Right renal pelvis (tissue), 4 donors: ENCODE data around the gene B3GAT1. TPM values are rescaled to one million over a fixed set of nuclear protein-coding genes. Genes with fewer than 3 reads are reported as not detected.
"Not testable (repeated sequence)": the region's sequence is repeated elsewhere in the genome, so short reads cannot be mapped to it uniquely, and the experiment has no call there.

Source experiments
- DNase-seq, 4 donors: peaks; one replicate each; pipeline ENCODE4 v3.0.0-alpha.2; 2013; ENCODE audit warnings: low read depth in 4 of 4, low spot score in 3 of 4, missing footprints in 1 of 4
- polyA plus RNA-seq, 4 donors: library from polyadenylated mRNA; unstranded; fragments of 120-200 nt; gene quantifications; one replicate each; pipeline ENCODE4 v1.2.1, GENCODE V29; 2013; ENCODE audit not compliant: insufficient read length in 4 of 4

Gene B3GAT1
- polyA plus RNA-seq, 4 donors: 3.3 to 3.8 (median 3.5) TPM

GRCh38 chr11:134358856-134359490 lies 53.1 kb downstream of the B3GAT1 start:
- DNase-seq: no peak

GRCh38 chr11:134358165-134358855 lies 53.7 kb downstream of the B3GAT1 start:
- DNase-seq: no peak

DNA sequence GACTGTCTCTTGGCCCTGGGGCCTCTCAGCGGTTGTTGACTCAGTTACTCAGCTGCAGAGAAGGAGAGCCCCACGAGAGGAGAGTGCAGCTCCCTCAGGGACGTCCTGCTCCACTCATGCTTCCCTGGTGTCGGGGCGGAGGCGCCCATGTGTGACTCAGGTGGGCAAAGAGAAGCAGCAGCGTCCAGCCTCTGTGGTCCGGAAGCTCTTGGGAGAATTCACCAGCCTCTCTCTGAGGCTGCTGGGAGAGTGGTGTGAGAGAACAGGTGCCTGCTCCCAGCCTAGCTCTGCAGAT lies 54.5 kb downstream of the B3GAT1 start:
- no peak for DNase-seq

GRCh38 chr11:134356656-134357544 lies 55.1 kb downstream of the B3GAT1 start:
- DNase-seq: no peak

DNA sequence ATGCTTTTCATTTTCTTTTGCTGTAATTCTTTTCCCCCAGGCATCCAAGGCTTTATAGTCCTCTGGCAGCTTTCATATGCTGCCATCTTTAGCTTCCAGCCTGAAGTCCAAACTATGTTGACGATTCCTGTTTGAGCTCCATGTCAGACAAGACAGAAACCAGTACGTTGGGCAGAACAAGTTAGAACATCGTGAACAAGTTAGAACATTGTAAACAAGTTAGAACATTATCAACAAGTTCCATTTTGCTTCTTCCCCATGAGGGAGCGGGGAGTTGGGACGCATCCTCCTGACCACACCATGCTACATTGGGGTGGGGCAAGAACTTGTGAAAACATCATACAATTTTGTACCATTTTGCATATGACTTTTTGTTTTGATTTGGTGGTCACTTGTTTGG lies 56.4 kb downstream of the B3GAT1 start:
- no peak for DNase-seq

DNA sequence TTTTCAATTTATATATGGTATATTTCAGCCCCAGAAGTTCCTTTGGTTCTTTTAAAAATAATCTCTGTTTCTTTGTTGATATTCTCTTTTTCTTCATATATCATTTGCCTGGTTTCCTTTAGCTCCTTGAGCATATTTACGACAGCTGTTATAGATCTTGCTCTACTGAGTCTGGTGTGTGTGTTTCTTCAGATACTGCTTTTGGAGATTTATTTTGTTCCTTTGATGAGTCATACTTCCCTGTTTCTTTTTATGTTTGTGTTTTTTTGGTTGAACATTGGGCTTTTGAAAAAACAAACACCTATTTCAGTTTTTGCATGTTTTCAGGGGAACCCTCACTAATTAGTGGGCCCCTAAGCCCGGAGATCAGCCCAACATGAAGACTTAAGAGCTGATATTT lies 56.9 kb downstream of the B3GAT1 start:
- DNase-seq: no peak

DNA sequence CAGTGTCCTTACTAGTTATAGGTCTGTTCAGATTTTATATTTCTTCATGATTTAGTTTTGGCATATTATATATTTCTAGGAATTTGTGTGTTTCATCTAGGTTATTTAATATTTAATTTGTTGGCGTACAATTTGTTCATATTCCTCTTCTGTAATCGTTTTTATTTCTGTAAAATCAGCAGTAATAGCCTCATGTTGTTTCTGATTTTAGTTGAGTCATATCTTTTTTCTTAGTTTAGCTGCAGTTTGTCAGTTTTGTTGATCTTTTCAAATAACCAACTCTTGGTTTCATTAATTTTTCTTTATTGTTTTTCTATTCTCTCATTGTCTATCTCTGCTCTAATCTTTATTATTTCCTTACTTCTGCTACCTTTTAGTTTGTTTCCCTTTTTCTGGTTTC lies 59.9 kb downstream of the B3GAT1 start:
- DNase-seq: no peak

DNA sequence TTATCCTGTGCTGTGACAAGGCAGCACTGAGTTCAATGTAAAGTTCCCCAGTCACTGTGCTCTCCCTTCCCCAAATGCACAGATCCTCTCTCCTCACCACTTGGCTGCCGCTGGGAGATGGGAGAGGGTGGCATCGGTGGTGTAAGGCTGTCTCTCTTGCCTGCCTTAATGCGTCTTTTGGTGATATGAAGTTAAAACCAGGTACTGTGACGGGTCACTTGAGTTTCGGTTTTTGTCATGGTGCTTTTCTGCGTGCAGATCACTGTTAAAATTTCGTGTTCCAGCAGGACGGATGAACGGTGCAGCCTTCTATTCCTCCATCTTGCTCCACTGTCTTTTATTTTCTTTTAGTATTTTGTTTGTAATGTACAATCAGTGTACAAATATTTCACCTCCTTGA lies 61.7 kb downstream of the B3GAT1 start:
- no peak for DNase-seq

DNA sequence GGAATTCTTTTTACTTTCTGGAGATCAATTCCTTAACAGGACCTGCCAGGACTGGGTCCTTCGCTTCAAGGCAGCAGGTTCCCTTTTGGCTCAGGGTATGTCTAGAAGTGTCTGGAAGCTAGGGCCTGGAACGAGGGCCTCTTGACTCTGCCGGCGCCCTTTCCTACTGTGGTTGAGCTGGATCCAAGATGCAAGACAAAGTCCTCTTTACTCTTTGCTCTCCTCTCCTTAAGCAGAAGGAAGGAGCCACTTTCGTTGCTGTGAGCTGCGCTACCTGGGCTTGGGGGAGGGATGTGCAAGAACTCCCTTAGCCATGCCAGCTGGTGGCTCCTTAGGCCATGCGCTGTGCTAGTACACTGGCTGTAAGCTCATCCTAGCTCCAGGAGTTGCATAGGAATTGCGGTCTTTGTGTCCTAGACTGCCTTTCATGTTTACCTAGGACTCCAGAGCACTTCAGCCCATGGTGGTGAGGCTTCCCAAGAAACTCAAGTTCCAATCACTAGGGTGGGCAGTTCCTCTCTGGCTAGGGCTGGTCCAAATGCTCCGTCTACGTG lies 62.2 kb downstream of the B3GAT1 start:
- DNase-seq: no peak

GRCh38 chr11:134349109-134349801 lies 62.8 kb downstream of the B3GAT1 start:
- no peak for DNase-seq

GRCh38 chr11:134347441-134347840 lies 64.6 kb downstream of the B3GAT1 start:
- DNase-seq: no peak

GRCh38 chr11:134346976-134347350 lies 65.1 kb downstream of the B3GAT1 start:
- no peak for DNase-seq

DNA sequence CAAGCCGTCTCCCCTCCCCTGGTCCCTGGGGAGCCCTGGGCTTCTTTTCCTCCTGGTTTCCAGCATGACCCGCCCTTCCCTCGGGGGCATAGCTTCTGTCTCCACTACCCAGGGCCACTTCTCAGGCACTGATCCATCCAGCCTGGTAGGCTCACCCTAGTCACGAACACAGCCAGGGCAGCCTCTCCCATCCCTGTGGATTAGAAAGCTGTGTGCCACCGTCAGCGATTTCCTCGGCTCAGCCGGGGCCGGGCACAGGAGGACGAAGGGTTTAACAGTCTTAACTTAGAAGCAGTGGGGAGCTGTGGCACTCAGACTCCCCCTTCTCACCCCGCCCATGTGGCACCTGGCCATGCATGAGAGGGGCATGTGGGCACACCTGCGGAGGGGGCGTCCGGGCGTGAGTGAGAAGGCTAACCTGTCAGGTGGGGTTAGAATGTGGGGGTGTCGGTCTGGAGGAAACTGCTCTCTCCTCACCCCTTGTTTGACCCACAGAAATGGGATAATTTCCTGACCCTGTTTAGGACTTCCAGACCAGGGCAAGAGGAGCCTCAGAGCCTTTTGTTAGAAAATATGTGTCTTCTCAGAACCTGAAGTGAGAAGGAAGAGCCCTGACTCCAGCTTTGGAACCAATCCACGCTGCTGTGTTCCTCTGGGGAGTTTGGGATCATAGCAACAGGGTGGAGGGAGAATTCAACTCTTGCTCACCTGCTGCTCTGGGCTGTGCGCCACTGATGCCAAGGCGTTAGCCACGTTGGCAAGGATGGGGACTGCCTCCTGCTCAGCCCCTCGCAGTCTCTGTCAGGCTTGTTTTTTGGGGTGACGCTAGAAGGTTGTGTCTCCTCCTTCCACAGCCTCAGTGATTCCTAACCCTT lies 65.7 kb downstream of the B3GAT1 start:
- no peak for DNase-seq

DNA sequence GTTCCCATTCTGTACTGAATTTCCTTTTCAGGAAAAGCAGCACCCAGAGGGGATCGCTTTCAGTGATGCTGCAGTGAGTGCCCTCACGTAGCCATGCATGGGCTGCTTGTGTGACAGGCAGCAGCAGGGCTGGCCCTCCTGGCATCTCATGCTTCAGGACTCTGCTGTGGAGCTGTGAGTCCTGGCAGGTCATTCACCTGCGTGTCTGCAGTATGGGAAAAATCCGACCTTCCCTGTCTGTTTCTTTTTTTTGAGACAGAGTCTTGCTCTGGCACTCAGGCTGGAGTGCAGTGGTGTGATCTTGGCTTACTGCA lies 66.8 kb downstream of the B3GAT1 start:
- DNase-seq: no peak

DNA sequence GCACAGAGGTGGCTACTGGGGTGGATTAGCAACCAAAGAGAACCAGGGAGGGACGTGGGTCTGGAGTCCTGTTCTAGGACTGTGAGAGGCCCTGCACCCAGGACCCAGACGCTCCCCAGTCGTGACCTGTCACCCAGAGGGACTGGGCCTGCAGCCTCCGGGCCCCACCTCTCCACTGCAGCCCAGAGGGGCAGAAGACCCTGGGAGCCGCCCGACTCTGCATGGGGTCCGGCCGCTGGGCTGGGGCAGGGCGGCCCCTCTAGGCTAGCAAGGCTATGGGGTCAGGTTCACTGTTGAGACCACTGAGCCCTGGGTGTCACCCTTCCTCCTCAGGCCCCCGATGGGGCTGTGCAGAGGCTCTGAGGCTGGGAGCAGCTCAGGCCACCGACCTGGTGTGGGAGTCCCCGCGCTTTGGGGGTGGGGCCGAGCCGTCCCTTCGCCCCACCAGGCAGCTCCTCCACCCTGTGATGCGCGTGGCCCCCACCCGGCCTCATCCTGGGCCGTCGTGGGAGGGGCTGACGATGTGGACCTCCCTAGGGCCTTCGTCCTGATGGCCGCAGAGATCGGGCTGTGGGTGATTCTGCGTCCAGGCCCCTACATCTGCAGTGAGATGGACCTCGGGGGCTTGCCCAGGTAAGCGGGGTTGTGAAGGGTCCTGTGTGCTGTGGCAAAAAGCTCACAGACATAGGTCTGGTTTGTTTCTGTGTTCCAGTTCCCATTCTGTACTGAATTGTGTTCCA lies 67.4 kb downstream of the B3GAT1 start:
- not testable (repeated sequence) for DNase-seq

GRCh38 chr11:134343646-134344045 lies 68.4 kb downstream of the B3GAT1 start:
- no peak for DNase-seq

- DNase-seq: no peak
These were observed 69.3 kb downstream of the B3GAT1 start for GRCh38 chr11:134342572-134343340.

GRCh38 chr11:134341805-134342571 lies 70.1 kb downstream of the B3GAT1 start:
- no peak for DNase-seq
